ENCODE measurements around the gene RGS3. TPM values are rescaled to one million over a fixed set of nuclear protein-coding genes. Genes with fewer than 3 reads are reported as not detected.
"Not testable (repeated sequence)": the region's sequence is repeated elsewhere in the genome, so short reads cannot be mapped to it uniquely, and the experiment has no call there.

RGS3 gene
- total and polyA plus RNA-seq, 7 donors, result 26.9 to 50.7 (median 38.3) TPM

DNA sequence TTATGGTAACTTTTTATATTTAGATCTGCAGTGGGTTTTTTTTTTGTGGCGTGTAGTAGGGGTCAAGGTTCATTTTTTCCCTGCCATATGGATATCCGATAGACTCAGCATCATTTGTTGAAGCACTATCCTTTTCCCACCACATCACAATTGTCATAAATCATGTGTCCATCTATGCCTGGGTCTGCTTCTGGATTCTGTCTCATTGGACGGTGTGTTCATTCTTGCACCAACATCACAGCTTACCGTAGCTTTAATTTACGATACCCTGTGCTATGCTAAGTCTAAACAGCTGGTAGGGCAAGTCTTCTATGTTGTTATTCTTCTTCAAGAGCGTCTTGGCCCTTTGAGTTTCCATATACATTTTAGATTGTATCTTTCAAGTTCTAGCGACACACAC is 175.0 kb downstream of the RGS3 start:
- H3K27ac ChIP-seq, result peak overlapping the region in 3 of 4 donors; percentile 2 to 59 (median 46)
- no peaks in the 10 kb centered on the region for H3K27me3 ChIP-seq
- no peak for DNase-seq
- WGBS, 2 donors, result 76 to 79% methylated on average over 7 of the region's 7 CpGs
- no peaks in the 10 kb centered on the region for H3K36me3 ChIP-seq
- H3K4me3 ChIP-seq, result no peak overlapping the region
- TF ChIP-seq POLR2A (IDR thresholded peaks at IDR 0.05) (no peak), EP300 (IDR thresholded peaks at IDR 0.05) (peak in 1 of 4 donors; percentile 34), POLR2AphosphoS5 (IDR thresholded peaks at IDR 0.05) (peak; percentile 47 to 84 (median 70)), CTCF (IDR thresholded peaks at IDR 0.05) (no peak)
- intact Hi-C loops (cut with DNase I), result no loop called here
- no peaks in the 10 kb centered on the region for H3K9me3 ChIP-seq
- peaks cover 0 to 18% (median 8%) of the 10 kb centered on the region in 4 donors for H3K4me1 ChIP-seq

DNA sequence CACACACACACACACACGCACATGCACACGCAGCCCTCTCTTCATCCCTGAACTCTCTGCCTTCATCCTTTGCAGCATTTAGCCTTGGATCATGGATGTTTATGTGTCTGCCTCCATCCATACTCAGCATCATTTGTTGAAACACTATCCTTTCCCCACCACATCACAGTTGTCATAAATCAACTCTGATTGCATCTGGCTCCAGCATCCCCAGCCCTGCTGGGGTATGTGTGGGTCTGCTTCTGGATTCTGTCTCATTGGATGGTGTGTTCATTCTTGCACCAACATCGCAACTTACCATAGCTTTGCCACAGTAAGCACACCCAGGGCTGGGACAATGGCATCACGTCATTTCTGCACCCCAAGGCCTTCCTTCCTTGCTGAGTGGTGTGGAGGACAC is 175.4 kb downstream of the RGS3 start:
- Histone ChIP-seq H3K36me3 (no peaks in the 10 kb centered on the region), H3K27me3 (no peaks in the 10 kb centered on the region), H3K27ac (peak overlapping the region in 3 of 4 donors; percentile 2 to 59 (median 46)), H3K4me1 (peaks cover 0 to 18% (median 8%) of the 10 kb centered on the region in 4 donors), H3K4me3 (no peak overlapping the region), H3K9me3 (no peaks in the 10 kb centered on the region)
- 82 to 91% methylated on average over 4 of the region's 4 CpGs for WGBS, 2 donors
- DNase-seq, result peak; percentile 29
- TF ChIP-seq POLR2AphosphoS5 (IDR thresholded peaks at IDR 0.05), result no peak
- no peak for TF ChIP-seq POLR2A (IDR thresholded peaks at IDR 0.05)
- TF ChIP-seq CTCF (IDR thresholded peaks at IDR 0.05), result no peak
- no peak for TF ChIP-seq EP300 (IDR thresholded peaks at IDR 0.05)
- intact Hi-C loops (cut with DNase I), result no loop called here

- H3K27me3 ChIP-seq; H3K36me3 ChIP-seq; H3K9me3 ChIP-seq; H3K4me3 ChIP-seq; intact Hi-C loops (cut with DNase I): not testable (repeated sequence)
- Histone ChIP-seq H3K4me1 (peaks cover 0 to 18% (median 8%) of the 10 kb centered on the region in 4 donors), H3K27ac (peak overlapping the region in 2 of 4 donors; percentile 46 to 59)
- DNase-seq, result peak; percentile 35
- 93 to 95% methylated on average over 15 of the region's 15 CpGs for WGBS, 2 donors
Observed at GRCh38 chr9:113639411-113639970, 176.0 kb downstream of the RGS3 start.

GRCh38 chr9:113640418-113640817 is 176.9 kb downstream of the RGS3 start:
- TF ChIP-seq CTCF (IDR thresholded peaks at IDR 0.05) (no peak), EP300 (IDR thresholded peaks at IDR 0.05) (no peak), POLR2A (IDR thresholded peaks at IDR 0.05) (no peak), POLR2AphosphoS5 (IDR thresholded peaks at IDR 0.05) (no peak)
- 47 to 80% methylated on average over 6 of the region's 6 CpGs for WGBS, 2 donors
- Histone ChIP-seq H3K4me1 (peaks cover 0 to 18% (median 8%) of the 10 kb centered on the region in 4 donors), H3K4me3 (no peak overlapping the region), H3K9me3 (no peaks in the 10 kb centered on the region), H3K27ac (no peak overlapping the region), H3K27me3 (no peaks in the 10 kb centered on the region), H3K36me3 (no peaks in the 10 kb centered on the region)
- intact Hi-C loops (cut with DNase I), result no loop called here
- DNase-seq, result peak; percentile 59

DNA sequence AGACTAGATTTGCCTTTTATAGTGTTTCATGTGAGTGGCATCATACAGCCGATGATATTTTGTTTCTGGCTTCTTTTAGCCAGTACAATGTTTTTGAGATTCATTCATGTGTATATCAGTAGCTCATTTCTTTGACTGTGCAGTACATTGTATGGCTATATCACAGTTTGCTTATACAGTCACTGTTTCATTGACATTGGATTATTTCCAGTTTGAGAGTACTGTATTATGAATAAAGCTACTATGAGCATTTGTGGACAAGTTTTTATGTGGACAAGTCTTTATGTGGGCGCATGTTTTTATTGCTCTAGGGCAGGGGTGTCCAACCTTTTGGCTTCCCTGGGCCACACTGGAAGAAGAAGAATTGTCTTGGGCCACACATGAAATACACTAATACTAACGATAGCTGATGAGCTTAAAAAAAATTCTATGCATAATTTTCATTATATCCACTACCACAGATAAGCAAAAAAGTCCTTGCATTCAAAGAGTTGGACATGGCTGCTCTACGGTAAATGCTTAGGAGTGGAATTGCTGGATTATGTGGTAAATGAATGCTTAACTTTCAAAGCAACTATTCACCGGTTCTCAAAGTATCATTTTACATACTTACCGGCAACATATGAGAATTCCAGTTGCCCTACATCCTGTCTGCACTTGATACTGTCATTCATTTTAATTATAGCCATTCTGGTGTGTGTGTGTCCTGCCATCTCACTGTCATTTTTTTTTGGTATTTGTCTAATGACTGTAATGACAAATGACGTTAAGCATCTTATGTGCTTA is 177.8 kb downstream of the RGS3 start:
- H3K27ac ChIP-seq, result no peak overlapping the region
- H3K4me1 ChIP-seq, result peaks cover 0 to 18% (median 8%) of the 10 kb centered on the region in 4 donors
- DNase-seq, result no peak
- H3K9me3 ChIP-seq, result no peaks in the 10 kb centered on the region
- TF ChIP-seq CTCF (IDR thresholded peaks at IDR 0.05) (no peak), EP300 (IDR thresholded peaks at IDR 0.05) (no peak), POLR2AphosphoS5 (IDR thresholded peaks at IDR 0.05) (no peak), POLR2A (IDR thresholded peaks at IDR 0.05) (no peak)
- no peaks in the 10 kb centered on the region for H3K27me3 ChIP-seq
- no peaks in the 10 kb centered on the region for H3K36me3 ChIP-seq
- intact Hi-C loops (cut with DNase I), result no loop called here
- 56 to 79% methylated on average over 7 of the region's 7 CpGs for WGBS, 2 donors
- H3K4me3 ChIP-seq, result no peak overlapping the region

Measured in sigmoid colon (tissue), 7 donors.